Measurements from ENCODE around the gene ZNF892. TPM values are rescaled to one million over a fixed set of nuclear protein-coding genes. Genes with fewer than 3 reads are reported as not detected.

The ZNF892 gene
- total and polyA plus RNA-seq, 2 of the 4 experiments (the other 2 are of a cell fraction): 0.46 to 2.7 TPM

- H3K4me1 ChIP-seq (ENCODE audit: control insufficient read depth, insufficient read depth, low read length): no peaks in the 10 kb centered on the region
- POLR2A ChIA-PET (ENCODE audit: unreplicated experiment): no interaction called here
- H3K56ac ChIP-seq (ENCODE audit: extremely low read depth, insufficient read depth, low read length): no peak overlapping the region
- ATAC-seq (ENCODE audit: low read depth) (no peak), DNase-seq (no peak)
- H3K23ac ChIP-seq (ENCODE audit: low read depth, low read length): no peak overlapping the region
- H2AFZ ChIP-seq (replicated peaks; ENCODE audit: low read length, poor library complexity): no peak overlapping the region
- no peak overlapping the region for H3K18ac ChIP-seq (ENCODE audit: low read depth, low read length)
- no peaks in the 10 kb centered on the region for H3K9me1 ChIP-seq (ENCODE audit: insufficient read depth, low read length)
- in situ Hi-C loops (cut with MboI; ENCODE audit: low sequenced_read_pairs): no loop called here
- intact Hi-C loops (cut with micrococcal nuclease): loop anchor here (10.0 kb wide), 1 partner anchor 707 kb away; no protein-coding TSS in a partner anchor
- H2BK20ac ChIP-seq (ENCODE audit: low read depth, low read length): no peak overlapping the region
- H3K79me1 ChIP-seq (ENCODE audit: low read depth in 1 of 2, low read length in 2 of 2): no peaks in the 10 kb centered on the region
- H3K4me2 ChIP-seq (ENCODE audit: low read depth, low read length): no peak overlapping the region
- no peak overlapping the region for H2AK9ac ChIP-seq (replicated peaks; ENCODE audit: low read depth, low read length, poor library complexity)
- H3K27ac ChIP-seq (ENCODE audit: insufficient read depth, low read length): no peak overlapping the region
- BruUV-seq (replicated peaks): no TSS peak
- no peaks in the 10 kb centered on the region for H3K36me3 ChIP-seq (ENCODE audit: control insufficient read depth, insufficient read depth, low read length)
- no peak overlapping the region for H2BK120ac ChIP-seq (ENCODE audit: low read depth, low read length)
- no peak overlapping the region for H4K8ac ChIP-seq (ENCODE audit: low read depth in 2 of 2, low read length in 2 of 2)
- CTCF ChIA-PET: no interaction called here
- no peak overlapping the region for H2AK5ac ChIP-seq (ENCODE audit: low read depth, low read length)
- H3K14ac ChIP-seq (replicated peaks; ENCODE audit: low read depth, low read length): no peak overlapping the region
- H3K27me3 ChIP-seq (ENCODE audit: control insufficient read depth, insufficient read depth, low read length): no peaks in the 10 kb centered on the region
- no peak overlapping the region for H4K5ac ChIP-seq (ENCODE audit: low read depth, low read length)
- H2BK5ac ChIP-seq (ENCODE audit: low read depth, low read length, poor library complexity, severe bottlenecking): no peak overlapping the region
- no peak overlapping the region for H3K9ac ChIP-seq (ENCODE audit: low read depth, low read length)
- H2BK15ac ChIP-seq (ENCODE audit: low read depth, low read length): no peak overlapping the region
- peaks cover 11% of the 10 kb centered on the region for H3K9me3 ChIP-seq (ENCODE audit: control insufficient read depth, insufficient read depth, low read length)
- no peak overlapping the region for H3K4me3 ChIP-seq (ENCODE audit: insufficient read depth, low read depth, low read length)
- no peak overlapping the region for H4K91ac ChIP-seq (ENCODE audit: insufficient read depth, low read depth, low read length)
- no peak for TF ChIP-seq NFE2L2 (IDR thresholded peaks at IDR 0.05; ENCODE audit: low read depth, low read length)
- TF ChIP-seq POLR2A (IDR thresholded peaks at IDR 0.05; ENCODE audit: low read depth, low read length): no peak
- no peak for TF ChIP-seq CEBPB (IDR thresholded peaks at IDR 0.05; ENCODE audit: low read depth, low read length)
- TF ChIP-seq RCOR1 (IDR thresholded peaks at IDR 0.05; ENCODE audit: insufficient replicate concordance, low read length): no peak
- no peak for TF ChIP-seq RAD21 (IDR thresholded peaks at IDR 0.05; ENCODE audit: low read length)
- no peak for TF ChIP-seq FOS (IDR thresholded peaks at IDR 0.05; ENCODE audit: low read depth, low read length)
- no peaks in the 10 kb centered on the region for H4K20me1 ChIP-seq (ENCODE audit: insufficient read depth, low read length)
- dilution Hi-C loops (cut with HindIII; ENCODE audit: low sequenced_read_pairs, unreplicated experiment): no loop called here
- H3K4ac ChIP-seq (ENCODE audit: low read depth, low read length): no peak overlapping the region
Measured at GRCh38 chr2:95238131-95238530, 30.8 kb downstream of the ZNF892 start.
